Liver (tissue), 9 donors: ENCODE data around the gene EIF4G3. TPM values are rescaled to one million over a fixed set of nuclear protein-coding genes. Genes with fewer than 3 reads are reported as not detected.

Source experiments
- DNase-seq: peaks from one replicate; pipeline ENCODE4 v3.0.0-alpha.2; 2017; ENCODE audit warnings: low spot score
- H3K27ac ChIP-seq, 2 donors: one replicate each; pipeline ENCODE4 v1.7.0; 2013; ENCODE audit warnings: inconsistent platforms in 2 of 2, low read length in 2 of 2, control low read depth in 1 of 2, low read depth in 1 of 2, mild to moderate bottlenecking in 1 of 2
- H3K27me3 ChIP-seq, 4 donors: one replicate each; pipeline versions ENCODE4 v1.6.1 to v1.7.0; 2013; ENCODE audit warnings: low read length in 3 of 4, inconsistent platforms in 1 of 4, mild to moderate bottlenecking in 1 of 4, moderate library complexity in 1 of 4; ENCODE audit not compliant: control insufficient read depth in 4 of 4, insufficient read depth in 4 of 4
- H3K36me3 ChIP-seq, 4 donors: one replicate each; pipeline versions ENCODE4 v1.6.1 to v1.7.0; 2013; ENCODE audit warnings: low read length in 3 of 4, mild to moderate bottlenecking in 3 of 4, low read depth in 1 of 4, moderate library complexity in 1 of 4; ENCODE audit not compliant: control insufficient read depth in 4 of 4, insufficient read depth in 3 of 4
- H3K4me1 ChIP-seq, 4 donors: one replicate each; pipeline versions ENCODE4 v1.6.1 to v1.7.0; 2013; ENCODE audit warnings: low read length in 3 of 4, mild to moderate bottlenecking in 3 of 4, moderate library complexity in 1 of 4; ENCODE audit not compliant: control insufficient read depth in 4 of 4, insufficient read depth in 4 of 4
- H3K4me3 ChIP-seq, 3 donors: one replicate each; pipeline versions ENCODE4 v1.6.1 to v1.7.0; 2013; ENCODE audit warnings: low read length in 3 of 3, control low read depth in 1 of 3, low read depth in 1 of 3, mild to moderate bottlenecking in 1 of 3
- H3K9ac ChIP-seq, 2 donors: one replicate each; pipeline ENCODE4 v1.7.0; 2013; ENCODE audit warnings: low read length in 2 of 2, mild to moderate bottlenecking in 2 of 2, moderate library complexity in 2 of 2, control low read depth in 1 of 2, low read depth in 1 of 2
- H3K9me3 ChIP-seq, 4 donors: one replicate each; pipeline versions ENCODE4 v1.6.1 to v1.7.0; 2013; ENCODE audit warnings: low read length in 3 of 4; ENCODE audit not compliant: control insufficient read depth in 4 of 4
- EGR1 ChIP-seq, 2 donors: IDR thresholded peaks; 2 replicates each; pipeline ENCODE4 v1.6.1; 2016 to 2018; ENCODE audit warnings: antibody characterized with exemption in 2 of 2, low read depth in 2 of 2
- FOXA1 ChIP-seq: IDR thresholded peaks from 2 replicates; pipeline ENCODE4 v1.6.1; 2016; ENCODE audit warnings: antibody characterized with exemption
- FOXA2 ChIP-seq: IDR thresholded peaks from 2 replicates; pipeline ENCODE4 v1.6.1; 2016; ENCODE audit warnings: antibody characterized with exemption
- GABPA ChIP-seq, 2 donors: IDR thresholded peaks in 1 of 2; conservative IDR thresholded peaks in 1 of 2; 2 replicates each; pipeline ENCODE4 v1.6.1; 2016; ENCODE audit warnings: antibody characterized with exemption in 2 of 2, mild to moderate bottlenecking in 1 of 2, moderate library complexity in 1 of 2
- HNF4A ChIP-seq, 2 donors: conservative IDR thresholded peaks; 2 replicates each; pipeline ENCODE4 v1.6.1; 2016; ENCODE audit warnings: antibody characterized with exemption in 2 of 2, mild to moderate bottlenecking in 2 of 2
- JUND ChIP-seq, 2 donors: IDR thresholded peaks; 2 replicates each; pipeline ENCODE4 v1.6.1; 2016; ENCODE audit warnings: antibody characterized with exemption in 2 of 2
- NR2F2 ChIP-seq: IDR thresholded peaks from 2 replicates; pipeline ENCODE4 v1.6.1; 2016; ENCODE audit warnings: antibody characterized with exemption
- RXRA ChIP-seq, 2 donors: IDR thresholded peaks; 2 replicates each; pipeline ENCODE4 v1.6.1; 2017 to 2018; ENCODE audit warnings: antibody characterized with exemption in 2 of 2, mild to moderate bottlenecking in 1 of 2
- SP1 ChIP-seq: IDR thresholded peaks from 2 replicates; pipeline ENCODE4 v1.6.1; 2018; ENCODE audit warnings: antibody characterized with exemption, mild to moderate bottlenecking
- TAF1 ChIP-seq: conservative IDR thresholded peaks from 2 replicates; pipeline ENCODE4 v1.6.1; 2016; ENCODE audit warnings: antibody characterized with exemption, mild to moderate bottlenecking
- YY1 ChIP-seq: IDR thresholded peaks from 2 replicates; pipeline ENCODE4 v1.6.1; 2016; ENCODE audit warnings: antibody characterized with exemption, mild to moderate bottlenecking
- WGBS: extraction: QIAGEN DNeasy Blood & Tissue Kit; methylation state at CpG from one replicate; pipeline ENCODE4 v1.1.7; 2013; 5-methylcytosine and 5-hydroxymethylcytosine counted together
- polyA plus RNA-seq, 2 donors: library from polyadenylated mRNA; stranded (reverse) in 1 of 2; unstranded in 1 of 2; fragments of 200-250 nt in 1 of 2; fragments of >200 nt in 1 of 2; fragmentation: Nextera tagmentation in 1 of 2; extraction: Ambion mirVana in 1 of 2; gene quantifications; one replicate each; pipeline versions ENCODE4 v1.2.1 to v1.2.3, GENCODE V29; 2013 to 2015
- total RNA-seq, 2 donors: library from RNA; depleted of rRNA; stranded (reverse); fragments of >200 nt; gene quantifications; one replicate each; pipeline ENCODE4 v1.2.3, GENCODE V29; 2014
- TF ChIP-seq, protein P1 (sequence below): IDR thresholded peaks from 2 replicates; pipeline ENCODE4 v1.6.1; 2016; ENCODE audit warnings: antibody characterized with exemption, mild to moderate bottlenecking
- TF ChIP-seq, protein P2 (sequence below): IDR thresholded peaks from 2 replicates; pipeline ENCODE4 v1.6.1; 2016; ENCODE audit warnings: antibody characterized with exemption
- TF ChIP-seq, protein P3 (sequence below): fragments of 150-350 bp; IDR thresholded peaks from 2 replicates; pipeline ENCODE4 v1.5.1; 2017; ENCODE audit warnings: improper control_type of control experiment, low read depth, low read length; ENCODE audit not compliant: missing input control
- TF ChIP-seq, protein P4 (sequence below): IDR thresholded peaks from 2 replicates; pipeline ENCODE4 v1.6.1; 2016; ENCODE audit warnings: antibody characterized with exemption
- donor health status: healthy.
- donor health status: healthy.
- donor health status: healthy.
- donor health status: healthy.
- donor health status: healthy.

The EIF4G3 gene
- total and polyA plus RNA-seq, 4 donors = 7.6 to 22.8 (median 11.7) TPM

DNA sequence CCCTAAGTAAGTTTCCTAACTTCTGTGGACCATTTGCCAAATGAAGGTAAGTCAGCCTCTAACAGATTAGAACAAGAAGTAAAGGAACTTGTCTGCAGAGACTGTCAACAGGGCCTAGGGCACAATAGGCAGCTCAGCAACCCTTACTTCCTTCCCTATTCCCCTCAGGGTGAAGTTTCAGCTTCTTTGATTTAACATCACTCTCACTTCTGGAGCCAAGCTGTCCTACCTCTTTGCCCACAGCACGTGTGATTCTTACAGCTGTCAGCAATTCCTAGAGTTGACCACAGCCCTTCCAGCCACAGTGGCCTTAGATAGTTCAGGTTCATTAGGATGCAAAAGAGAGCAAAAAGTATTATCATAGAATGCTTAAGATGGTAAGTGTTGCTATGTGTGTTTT is 7.6 kb upstream of the EIF4G3 start:
- no peak for DNase-seq
- Histone ChIP-seq H3K4me3 (no peak overlapping the region), H3K4me1 (no peaks in the 10 kb centered on the region), H3K9ac (no peak overlapping the region), H3K9me3 (no peaks in the 10 kb centered on the region), H3K27ac (no peak overlapping the region), H3K36me3 (no peaks in the 10 kb centered on the region), H3K27me3 (no peaks in the 10 kb centered on the region)
- 51% methylated on average over 1 of the region's 1 CpG for WGBS
- TF ChIP-seq, protein P1, sequence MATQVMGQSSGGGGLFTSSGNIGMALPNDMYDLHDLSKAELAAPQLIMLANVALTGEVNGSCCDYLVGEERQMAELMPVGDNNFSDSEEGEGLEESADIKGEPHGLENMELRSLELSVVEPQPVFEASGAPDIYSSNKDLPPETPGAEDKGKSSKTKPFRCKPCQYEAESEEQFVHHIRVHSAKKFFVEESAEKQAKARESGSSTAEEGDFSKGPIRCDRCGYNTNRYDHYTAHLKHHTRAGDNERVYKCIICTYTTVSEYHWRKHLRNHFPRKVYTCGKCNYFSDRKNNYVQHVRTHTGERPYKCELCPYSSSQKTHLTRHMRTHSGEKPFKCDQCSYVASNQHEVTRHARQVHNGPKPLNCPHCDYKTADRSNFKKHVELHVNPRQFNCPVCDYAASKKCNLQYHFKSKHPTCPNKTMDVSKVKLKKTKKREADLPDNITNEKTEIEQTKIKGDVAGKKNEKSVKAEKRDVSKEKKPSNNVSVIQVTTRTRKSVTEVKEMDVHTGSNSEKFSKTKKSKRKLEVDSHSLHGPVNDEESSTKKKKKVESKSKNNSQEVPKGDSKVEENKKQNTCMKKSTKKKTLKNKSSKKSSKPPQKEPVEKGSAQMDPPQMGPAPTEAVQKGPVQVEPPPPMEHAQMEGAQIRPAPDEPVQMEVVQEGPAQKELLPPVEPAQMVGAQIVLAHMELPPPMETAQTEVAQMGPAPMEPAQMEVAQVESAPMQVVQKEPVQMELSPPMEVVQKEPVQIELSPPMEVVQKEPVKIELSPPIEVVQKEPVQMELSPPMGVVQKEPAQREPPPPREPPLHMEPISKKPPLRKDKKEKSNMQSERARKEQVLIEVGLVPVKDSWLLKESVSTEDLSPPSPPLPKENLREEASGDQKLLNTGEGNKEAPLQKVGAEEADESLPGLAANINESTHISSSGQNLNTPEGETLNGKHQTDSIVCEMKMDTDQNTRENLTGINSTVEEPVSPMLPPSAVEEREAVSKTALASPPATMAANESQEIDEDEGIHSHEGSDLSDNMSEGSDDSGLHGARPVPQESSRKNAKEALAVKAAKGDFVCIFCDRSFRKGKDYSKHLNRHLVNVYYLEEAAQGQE = no peak
- TF ChIP-seq, protein P2, sequence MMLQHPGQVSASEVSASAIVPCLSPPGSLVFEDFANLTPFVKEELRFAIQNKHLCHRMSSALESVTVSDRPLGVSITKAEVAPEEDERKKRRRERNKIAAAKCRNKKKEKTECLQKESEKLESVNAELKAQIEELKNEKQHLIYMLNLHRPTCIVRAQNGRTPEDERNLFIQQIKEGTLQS = no peak
- no peak for TF ChIP-seq GABPA (IDR thresholded peaks at IDR 0.05 in 1 of 2, conservative IDR thresholded peaks at IDR 0.05 in 1 of 2)
- no peak for TF ChIP-seq EGR1 (IDR thresholded peaks at IDR 0.05; ENCODE audit: low read depth in 2 of 2)
- no peak for TF ChIP-seq RXRA (IDR thresholded peaks at IDR 0.05)
- TF ChIP-seq, protein P3, sequence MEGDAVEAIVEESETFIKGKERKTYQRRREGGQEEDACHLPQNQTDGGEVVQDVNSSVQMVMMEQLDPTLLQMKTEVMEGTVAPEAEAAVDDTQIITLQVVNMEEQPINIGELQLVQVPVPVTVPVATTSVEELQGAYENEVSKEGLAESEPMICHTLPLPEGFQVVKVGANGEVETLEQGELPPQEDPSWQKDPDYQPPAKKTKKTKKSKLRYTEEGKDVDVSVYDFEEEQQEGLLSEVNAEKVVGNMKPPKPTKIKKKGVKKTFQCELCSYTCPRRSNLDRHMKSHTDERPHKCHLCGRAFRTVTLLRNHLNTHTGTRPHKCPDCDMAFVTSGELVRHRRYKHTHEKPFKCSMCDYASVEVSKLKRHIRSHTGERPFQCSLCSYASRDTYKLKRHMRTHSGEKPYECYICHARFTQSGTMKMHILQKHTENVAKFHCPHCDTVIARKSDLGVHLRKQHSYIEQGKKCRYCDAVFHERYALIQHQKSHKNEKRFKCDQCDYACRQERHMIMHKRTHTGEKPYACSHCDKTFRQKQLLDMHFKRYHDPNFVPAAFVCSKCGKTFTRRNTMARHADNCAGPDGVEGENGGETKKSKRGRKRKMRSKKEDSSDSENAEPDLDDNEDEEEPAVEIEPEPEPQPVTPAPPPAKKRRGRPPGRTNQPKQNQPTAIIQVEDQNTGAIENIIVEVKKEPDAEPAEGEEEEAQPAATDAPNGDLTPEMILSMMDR = no peak
- TF ChIP-seq FOXA1 = no peak
- TF ChIP-seq, protein P4, sequence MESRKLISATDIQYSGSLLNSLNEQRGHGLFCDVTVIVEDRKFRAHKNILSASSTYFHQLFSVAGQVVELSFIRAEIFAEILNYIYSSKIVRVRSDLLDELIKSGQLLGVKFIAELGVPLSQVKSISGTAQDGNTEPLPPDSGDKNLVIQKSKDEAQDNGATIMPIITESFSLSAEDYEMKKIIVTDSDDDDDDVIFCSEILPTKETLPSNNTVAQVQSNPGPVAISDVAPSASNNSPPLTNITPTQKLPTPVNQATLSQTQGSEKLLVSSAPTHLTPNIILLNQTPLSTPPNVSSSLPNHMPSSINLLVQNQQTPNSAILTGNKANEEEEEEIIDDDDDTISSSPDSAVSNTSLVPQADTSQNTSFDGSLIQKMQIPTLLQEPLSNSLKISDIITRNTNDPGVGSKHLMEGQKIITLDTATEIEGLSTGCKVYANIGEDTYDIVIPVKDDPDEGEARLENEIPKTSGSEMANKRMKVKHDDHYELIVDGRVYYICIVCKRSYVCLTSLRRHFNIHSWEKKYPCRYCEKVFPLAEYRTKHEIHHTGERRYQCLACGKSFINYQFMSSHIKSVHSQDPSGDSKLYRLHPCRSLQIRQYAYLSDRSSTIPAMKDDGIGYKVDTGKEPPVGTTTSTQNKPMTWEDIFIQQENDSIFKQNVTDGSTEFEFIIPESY = no peak
- TF ChIP-seq TAF1 = no peak
- TF ChIP-seq YY1 = no peak
- TF ChIP-seq JUND (IDR thresholded peaks at IDR 0.05) = no peak
- no peak for TF ChIP-seq HNF4A (conservative IDR thresholded peaks at IDR 0.05)
- TF ChIP-seq NR2F2 = no peak
- no peak for TF ChIP-seq SP1

DNA sequence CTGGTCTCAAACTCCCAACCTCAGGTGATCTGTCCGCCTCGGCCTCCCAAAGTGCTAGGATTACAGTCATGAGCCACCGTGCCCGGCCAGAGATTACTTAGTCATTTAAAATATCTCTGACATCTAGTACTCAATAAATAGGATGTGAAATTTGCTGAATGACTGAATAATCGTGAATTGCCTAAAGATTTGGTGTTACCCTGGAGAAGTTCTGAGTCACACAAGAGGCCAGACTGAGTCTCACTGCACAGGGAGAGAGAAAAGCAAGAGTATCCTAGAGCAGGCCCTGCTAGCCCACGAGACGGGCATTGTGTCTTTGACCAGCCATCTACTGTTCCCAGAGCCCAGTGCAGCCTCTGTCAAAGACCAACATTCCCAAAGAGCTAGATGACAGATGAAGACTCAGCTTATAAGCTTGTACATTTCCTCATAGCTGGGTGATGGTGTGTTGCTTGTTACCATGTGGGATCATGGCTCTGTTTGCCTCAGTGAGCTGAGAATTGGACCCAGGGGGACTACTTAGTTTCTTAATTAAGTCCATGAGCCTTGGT is 5.6 kb upstream of the EIF4G3 start:
- Histone ChIP-seq H3K27ac (no peak overlapping the region), H3K4me1 (peaks cover 0 to 2% (median 0%) of the 10 kb centered on the region in 4 donors), H3K9ac (no peak overlapping the region), H3K9me3 (no peaks in the 10 kb centered on the region), H3K27me3 (no peaks in the 10 kb centered on the region), H3K36me3 (no peaks in the 10 kb centered on the region), H3K4me3 (no peak overlapping the region)
- no peak for DNase-seq
- 86% methylated on average over 7 of the region's 7 CpGs for WGBS
- TF ChIP-seq RXRA (IDR thresholded peaks at IDR 0.05) (no peak), NR2F2 (no peak), FOXA2 (no peak), HNF4A (conservative IDR thresholded peaks at IDR 0.05) (no peak), GABPA (IDR thresholded peaks at IDR 0.05 in 1 of 2, conservative IDR thresholded peaks at IDR 0.05 in 1 of 2) (no peak), YY1 (no peak)
- TF ChIP-seq, protein P1 = no peak
- TF ChIP-seq, protein P2 = no peak
- TF ChIP-seq, protein P3 = no peak
